HG03097 (cell line): Measurements from ENCODE around the gene TMEFF2.

ENCODE experiments used
- ATAC-seq: cut with Tn5 transposase; IDR thresholded peaks from one replicate; pipeline ENCODE4 v1.9.1; 2021; ENCODE audit not compliant: unreplicated experiment, low FRiP score

TMEFF2 gene

DNA sequence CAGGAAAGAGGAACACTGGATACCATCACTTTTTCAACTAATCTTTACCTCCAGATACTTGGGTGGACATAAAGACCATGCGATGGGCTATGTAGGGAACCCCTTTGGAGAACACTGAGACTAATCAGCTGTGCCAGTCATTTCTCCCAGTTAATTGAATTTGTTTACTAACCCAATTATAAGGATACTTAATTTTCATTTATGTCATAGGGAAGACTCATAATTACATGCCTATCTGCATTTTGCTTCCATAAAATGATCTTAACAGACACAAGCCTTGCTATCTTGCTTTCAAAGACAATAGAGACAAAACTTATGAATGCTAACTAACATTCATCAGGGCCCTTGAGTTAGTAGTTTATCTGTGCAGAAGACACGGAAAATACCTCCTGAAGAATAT is 279.0 kb downstream of the TMEFF2 start:
- ATAC-seq, result no peak

DNA sequence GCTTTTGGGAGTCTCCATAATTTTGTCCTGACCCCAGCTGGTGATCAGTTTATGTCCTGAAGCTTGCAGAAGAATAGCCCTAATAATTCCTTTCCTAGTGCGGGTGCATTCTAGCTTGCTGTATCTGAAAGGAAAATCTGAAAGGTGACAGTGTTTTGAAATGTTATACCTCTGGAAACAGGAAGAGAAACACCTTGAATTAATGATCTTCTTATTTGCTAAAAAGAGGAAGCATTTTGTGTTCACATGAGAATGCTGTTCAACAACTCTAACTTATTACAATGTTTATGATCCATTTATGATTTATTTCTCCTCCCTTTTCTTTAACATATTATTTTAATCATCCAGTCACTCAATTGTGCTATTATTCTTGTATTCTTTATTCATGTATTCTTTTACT is 280.9 kb downstream of the TMEFF2 start:
- no peak for ATAC-seq

DNA sequence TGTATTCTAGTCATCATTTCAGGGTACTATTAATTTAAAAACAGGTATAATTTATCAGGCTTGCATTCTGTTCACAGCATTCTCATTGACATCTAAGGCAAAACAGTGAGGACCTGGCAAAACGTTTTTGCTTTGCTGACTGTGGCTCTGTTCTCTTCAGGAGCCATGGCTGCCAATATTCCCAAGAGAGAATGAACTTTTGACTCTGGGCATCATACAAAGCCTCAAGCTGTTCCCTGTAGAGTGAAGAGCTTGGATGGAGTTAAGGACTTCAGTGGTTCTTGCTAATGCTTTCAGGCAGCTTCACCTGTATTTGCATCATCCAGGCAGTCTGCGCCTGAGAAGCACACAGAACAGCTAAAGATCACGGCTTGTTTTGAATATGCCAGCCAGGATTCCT is 282.0 kb downstream of the TMEFF2 start:
- ATAC-seq, result no peak

DNA sequence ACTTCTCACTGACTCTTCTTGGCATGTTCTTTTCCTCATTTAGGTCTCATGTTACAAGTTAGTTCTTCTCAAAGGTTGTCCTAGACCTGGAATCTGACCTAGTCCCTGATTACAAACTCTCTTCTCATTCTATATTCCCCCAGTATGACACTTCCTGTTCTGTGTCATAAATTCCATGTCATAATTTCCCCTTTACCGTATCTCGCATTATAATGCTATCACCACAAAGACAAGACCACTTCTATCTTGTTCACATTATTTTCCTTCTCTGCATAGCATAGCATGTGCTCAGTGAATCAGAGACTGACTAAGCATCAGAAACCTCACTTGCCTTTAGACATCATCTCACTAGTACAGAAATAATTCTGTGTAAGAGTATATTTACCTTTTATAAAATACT is 284.2 kb downstream of the TMEFF2 start:
- ATAC-seq, result no peak

DNA sequence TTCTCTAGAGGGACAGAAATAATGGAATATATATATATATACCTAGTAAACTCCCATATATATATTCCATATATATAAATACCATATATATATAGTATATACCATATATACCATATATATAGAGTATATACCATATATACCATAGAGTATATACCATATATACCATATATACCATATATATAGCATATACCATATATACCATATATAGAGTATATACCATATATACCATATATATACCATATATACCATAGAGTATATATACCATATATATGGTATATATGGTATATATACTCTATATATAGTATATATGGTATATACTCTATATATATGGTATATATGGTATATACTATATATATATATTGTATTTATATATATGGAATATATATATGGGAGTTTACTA is 285.9 kb downstream of the TMEFF2 start:
- ATAC-seq, result no peak

DNA sequence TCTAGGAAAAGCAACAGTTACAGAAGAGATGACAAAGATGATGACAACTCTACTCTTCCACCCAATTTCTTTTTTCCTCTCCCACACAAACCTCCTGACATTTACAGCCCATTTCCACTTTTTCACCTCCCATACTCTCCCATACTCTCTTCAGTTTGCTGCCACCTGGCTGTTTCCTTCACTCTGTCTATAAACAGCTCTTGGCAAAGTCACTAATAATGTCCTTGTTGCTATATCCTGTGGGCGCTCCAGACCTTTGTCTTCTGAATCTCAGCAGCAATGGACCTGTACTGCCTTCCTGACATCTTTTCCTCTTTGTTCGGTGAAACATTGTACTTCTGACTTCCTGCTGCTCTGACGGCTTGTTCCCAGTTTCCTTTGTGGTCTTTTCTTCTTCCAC is 287.2 kb downstream of the TMEFF2 start:
- ATAC-seq, result no peak

DNA sequence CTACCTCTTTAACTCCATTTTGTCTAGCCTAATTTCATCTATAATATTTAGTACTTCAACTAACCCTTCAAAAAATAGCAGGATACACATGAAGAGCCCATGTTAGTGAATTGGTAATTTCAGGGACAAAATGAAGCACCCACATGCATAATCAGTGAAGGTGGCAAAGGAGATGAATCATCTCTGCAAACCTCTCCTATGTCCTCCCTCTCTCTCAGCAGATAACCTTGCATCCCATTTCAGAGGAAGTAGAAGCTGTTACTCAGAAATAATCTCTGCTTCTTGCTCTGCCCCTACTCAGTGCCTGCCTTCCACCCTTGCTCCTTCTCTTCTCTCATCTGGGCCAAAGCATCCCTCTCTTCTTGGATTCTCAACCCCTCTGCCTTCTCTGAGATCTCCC is 287.6 kb downstream of the TMEFF2 start:
- no peak for ATAC-seq

DNA sequence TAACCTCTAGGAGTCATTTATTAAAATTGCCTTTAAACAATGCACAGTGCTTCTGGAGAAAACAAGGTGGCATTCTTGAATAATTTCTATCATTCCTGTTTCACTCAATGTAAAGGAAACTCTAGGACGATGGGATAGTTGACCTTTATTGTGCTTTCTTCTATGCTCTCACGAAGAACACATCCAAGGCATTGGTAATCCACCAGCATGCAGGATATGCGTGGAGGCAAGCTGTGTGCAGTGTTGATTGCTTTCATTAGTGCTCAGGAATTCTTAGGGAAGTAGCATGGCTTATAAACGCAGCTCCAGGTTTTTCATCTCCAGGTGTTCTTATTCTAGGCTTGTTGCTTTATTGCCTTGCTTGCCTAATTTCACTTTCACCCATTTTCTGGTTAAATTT is 289.4 kb downstream of the TMEFF2 start:
- ATAC-seq, result no peak

DNA sequence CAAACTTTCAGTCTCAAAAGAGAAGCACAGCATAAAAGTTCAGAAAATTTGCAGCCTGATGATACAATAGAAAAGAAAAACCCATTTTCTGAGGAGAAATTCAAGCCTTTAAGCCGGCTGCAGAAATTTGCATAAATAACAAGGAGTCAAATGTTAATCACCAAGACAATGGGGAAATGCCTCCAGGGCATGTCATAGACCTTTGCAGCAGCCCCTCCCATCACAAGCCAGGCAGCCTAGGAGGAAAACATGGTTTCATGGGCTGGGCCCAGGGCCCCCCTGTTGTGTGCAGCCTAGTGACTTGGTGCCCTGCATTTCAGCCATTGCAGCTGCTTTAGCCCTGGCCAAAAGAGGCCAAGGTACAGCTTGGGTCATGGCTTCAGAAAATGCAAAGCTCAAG is 293.7 kb downstream of the TMEFF2 start:
- no peak for ATAC-seq

DNA sequence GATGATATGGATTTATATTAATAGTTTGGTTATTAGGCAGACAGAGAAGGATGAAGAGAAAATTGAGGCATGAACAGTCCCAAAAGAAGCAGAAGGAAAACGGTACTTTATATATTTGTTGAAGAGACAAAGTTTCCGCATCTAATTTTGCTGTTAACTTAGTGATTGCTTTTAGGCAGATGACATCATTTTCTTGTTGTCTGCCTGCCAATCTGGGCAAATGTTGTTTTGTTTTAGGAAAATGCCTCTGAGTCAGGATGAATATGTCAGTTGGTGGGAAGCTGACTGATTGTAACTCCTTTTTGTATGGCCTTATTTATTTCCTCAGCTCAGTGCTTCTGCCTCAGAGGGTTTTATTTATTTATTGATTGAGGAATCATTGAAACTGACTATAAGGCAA is 295.3 kb downstream of the TMEFF2 start:
- ATAC-seq, result no peak
